ENCODE data around the gene GPD1L. TPM values are rescaled to one million over a fixed set of nuclear protein-coding genes. Genes with fewer than 3 reads are reported as not detected.
A peak's percentile ranks its signal among the peaks of the same experiment; 100 is the strongest.

GPD1L gene
- total RNA-seq, 4 donors from 2014 or later: 54.8 to 114 (median 107) TPM

GRCh38 chr3:32176989-32177701 is 70.7 kb downstream of the GPD1L start:
- ATAC-seq (ENCODE audit: low FRiP score) (peak; percentile 57), DNase-seq (ENCODE audit: low spot score) (no peak)
- TF ChIP-seq CTCF (IDR thresholded peaks at IDR 0.05): peak in 1 of 3 donors; percentile 36

GRCh38 chr3:32177702-32178198 is 71.3 kb downstream of the GPD1L start:
- TF ChIP-seq CTCF (IDR thresholded peaks at IDR 0.05): peak in 1 of 3 donors; percentile 36
- DNase-seq (ENCODE audit: low spot score) (peak; percentile 29), ATAC-seq (ENCODE audit: low FRiP score) (peak; percentile 44)

- no peak for TF ChIP-seq CTCF (IDR thresholded peaks at IDR 0.05)
- ATAC-seq (ENCODE audit: low FRiP score) (no peak), DNase-seq (ENCODE audit: low spot score) (no peak)
Measured at GRCh38 chr3:32180141-32180784, 73.8 kb downstream of the GPD1L start.

- TF ChIP-seq CTCF (IDR thresholded peaks at IDR 0.05): no peak
- DNase-seq (ENCODE audit: low spot score) (no peak), ATAC-seq (ENCODE audit: low FRiP score) (no peak)
Measured at GRCh38 chr3:32181365-32181764, 74.9 kb downstream of the GPD1L start.

GRCh38 chr3:32181796-32182195 is 75.4 kb downstream of the GPD1L start:
- no peak for DNase-seq (ENCODE audit: low spot score)
- no peak for ATAC-seq (ENCODE audit: low FRiP score)
- no peak for TF ChIP-seq CTCF (IDR thresholded peaks at IDR 0.05)

GRCh38 chr3:32184187-32184730 is 77.8 kb downstream of the GPD1L start:
- DNase-seq (ENCODE audit: low spot score): no peak
- ATAC-seq (ENCODE audit: low FRiP score): no peak
- TF ChIP-seq CTCF (IDR thresholded peaks at IDR 0.05): no peak

Data from omental fat pad (tissue), 4 donors.